Measurements from ENCODE around the gene CDH13.

GRCh38 chr16:83806731-83807130 lies 1180.0 kb downstream of the CDH13 start:
- TF ChIP-seq CTCF (conservative IDR thresholded peaks at IDR 0.05 in 1 of 2, IDR thresholded peaks at IDR 0.05 in 1 of 2; ENCODE audit: low read depth in 1 of 2, low read length in 2 of 2) (no peak), EZH2 (IDR thresholded peaks at IDR 0.05; ENCODE audit: low read length, missing control alignments) (no peak)

Measured in fibroblast of lung (primary cell).